OCI-LY1 (cell line): Measurements from ENCODE around the gene ARPP21.

ENCODE experiments used
- CTCF ChIP-seq: fragments of 200-600 bp; sonication (generic), shearing (Covaris generic); IDR thresholded peaks from 2 replicates; pipeline ENCODE4 v1.5.1; 2017; ENCODE audit warnings: mild to moderate bottlenecking, antibody characterized with exemption, low read length, moderate library complexity, mixed read lengths
- EZH2 ChIP-seq: fragments of 200-600 bp; sonication (generic), shearing (Covaris generic); IDR thresholded peaks from 2 replicates; pipeline ENCODE4 v1.8.0; 2017; ENCODE audit warnings: borderline replicate concordance, mixed run types, mild to moderate bottlenecking, antibody characterized with exemption, low read length, moderate library complexity, mixed read lengths

- TF ChIP-seq CTCF (no peak), EZH2 (no peak)
These were observed 44.6 kb upstream of the ARPP21 start for GRCh38 chr3:35594739-35595138.
